Measurements from ENCODE around the gene HS3ST4.

Gene HS3ST4

DNA sequence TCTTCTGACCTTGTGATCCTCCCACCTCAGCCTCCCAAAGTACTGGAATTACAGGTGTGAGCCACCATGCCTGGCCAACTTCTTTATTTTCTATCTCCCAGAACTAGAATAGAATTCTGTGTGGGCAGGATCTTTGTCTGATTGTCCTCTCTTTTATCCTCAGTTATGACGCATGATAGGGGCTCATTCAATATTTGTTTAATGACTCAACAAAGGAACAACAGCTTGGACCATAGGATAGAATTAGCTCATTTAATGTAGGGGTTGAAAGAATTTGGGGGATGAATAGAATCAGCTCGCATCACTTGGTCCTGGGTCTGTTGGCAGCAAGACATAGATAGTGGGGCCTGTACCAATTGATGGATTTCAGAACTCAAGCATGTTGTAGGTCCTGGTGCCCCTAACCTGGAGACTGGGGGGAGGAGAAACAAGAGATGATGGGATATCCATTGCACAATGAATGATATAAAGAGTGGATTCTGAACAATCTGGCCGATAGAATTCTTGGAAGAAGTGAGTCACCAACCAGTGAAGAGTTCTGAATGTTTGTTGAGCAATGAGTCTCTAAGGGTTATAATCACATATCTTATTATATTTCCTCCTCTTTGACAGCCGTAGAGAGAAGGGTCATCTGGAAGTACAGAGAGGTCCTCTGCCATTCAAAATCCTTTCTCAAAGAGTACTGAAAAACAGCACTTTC is 250.2 kb downstream of the HS3ST4 start:
- Histone ChIP-seq H3K4me1 (ENCODE audit: control insufficient read depth, low read depth, low read length) (no peaks in the 10 kb centered on the region), H3K56ac (ENCODE audit: low read length) (no peak overlapping the region), H2AK5ac (ENCODE audit: low read length) (no peak overlapping the region), H3K9ac (ENCODE audit: low read length) (no peak overlapping the region), H3K4me3 (ENCODE audit: low read length) (no peak overlapping the region), H3K79me1 (ENCODE audit: low read length) (no peaks in the 10 kb centered on the region), H3K27me3 (ENCODE audit: insufficient read depth, low read length, poor library complexity) (no peaks in the 10 kb centered on the region), H3K4me2 (ENCODE audit: low read length) (no peak overlapping the region), H3K4ac (ENCODE audit: low read depth, low read length) (no peak overlapping the region), H2BK120ac (ENCODE audit: low read depth, low read length) (no peak overlapping the region), H3K36me3 (ENCODE audit: control insufficient read depth, insufficient read depth, low read length) (no peaks in the 10 kb centered on the region), H4K8ac (ENCODE audit: low read depth, low read length) (no peak overlapping the region), H3K79me2 (ENCODE audit: control insufficient read depth, insufficient read depth, low read length) (no peaks in the 10 kb centered on the region), H2BK15ac (replicated peaks; ENCODE audit: low read depth) (no peak overlapping the region), H3K18ac (ENCODE audit: low read length) (no peak overlapping the region), H3K27ac (ENCODE audit: low read depth, low read length) (no peak overlapping the region), H3K23ac (ENCODE audit: low read length) (no peak overlapping the region), H2BK5ac (ENCODE audit: low read length) (no peak overlapping the region), H4K5ac (ENCODE audit: low read length) (no peak overlapping the region)
- DNase-seq = no peak
- WGBS (ENCODE audit: extremely low coverage, insufficient coverage, low lambda C conversion rate) = no CpG with 5 or more reads among the region's 4 CpGs

DNA sequence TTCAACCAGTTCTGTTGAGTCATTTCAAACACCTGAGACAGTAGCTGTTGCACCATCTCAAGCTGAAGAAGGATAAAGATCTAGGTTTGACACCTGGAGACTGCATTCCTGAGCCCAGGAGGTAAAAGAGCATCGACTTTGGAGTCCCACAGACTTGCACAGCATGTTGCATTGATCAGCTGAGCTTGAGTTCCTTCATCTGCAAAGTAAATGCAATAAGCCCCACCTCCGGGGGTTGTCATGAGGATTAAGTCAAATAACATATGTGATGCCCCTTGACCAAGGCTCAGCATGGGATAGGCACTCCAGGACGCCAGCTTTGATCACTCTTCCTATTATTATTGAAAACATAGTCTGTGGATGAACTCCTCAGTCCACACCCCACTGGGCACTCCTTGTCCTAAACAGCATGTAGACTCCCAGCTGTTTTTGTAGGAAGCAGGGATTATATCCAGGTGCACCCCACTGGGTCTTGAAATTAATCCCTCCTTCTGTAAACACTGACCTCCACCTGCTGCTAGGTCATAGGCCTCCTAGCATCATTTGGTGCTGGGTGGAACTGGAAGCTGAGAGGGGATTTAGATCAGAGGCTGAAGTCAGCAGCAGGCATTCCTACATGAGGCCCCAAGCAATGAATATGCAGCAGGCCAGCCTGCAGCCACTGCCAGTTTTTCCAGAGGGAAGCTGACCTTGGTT is 259.0 kb downstream of the HS3ST4 start:
- Histone ChIP-seq H3K36me3 (ENCODE audit: control insufficient read depth, insufficient read depth, low read length) (no peaks in the 10 kb centered on the region), H3K4me3 (ENCODE audit: low read length) (no peak overlapping the region), H3K23ac (ENCODE audit: low read length) (no peak overlapping the region), H3K18ac (ENCODE audit: low read length) (no peak overlapping the region), H2AK5ac (ENCODE audit: low read length) (no peak overlapping the region), H3K56ac (ENCODE audit: low read length) (no peak overlapping the region), H4K8ac (ENCODE audit: low read depth, low read length) (no peak overlapping the region), H3K4ac (ENCODE audit: low read depth, low read length) (no peak overlapping the region), H2BK5ac (ENCODE audit: low read length) (no peak overlapping the region), H3K27ac (ENCODE audit: low read depth, low read length) (no peak overlapping the region), H3K79me1 (ENCODE audit: low read length) (no peaks in the 10 kb centered on the region), H3K4me2 (ENCODE audit: low read length) (no peak overlapping the region), H3K27me3 (ENCODE audit: insufficient read depth, low read length, poor library complexity) (no peaks in the 10 kb centered on the region), H2BK15ac (replicated peaks; ENCODE audit: low read depth) (no peak overlapping the region), H3K4me1 (ENCODE audit: control insufficient read depth, low read depth, low read length) (peaks cover 4% of the 10 kb centered on the region), H3K79me2 (ENCODE audit: control insufficient read depth, insufficient read depth, low read length) (no peaks in the 10 kb centered on the region), H3K9ac (ENCODE audit: low read length) (no peak overlapping the region), H4K5ac (ENCODE audit: low read length) (no peak overlapping the region), H2BK120ac (ENCODE audit: low read depth, low read length) (no peak overlapping the region)
- WGBS (ENCODE audit: extremely low coverage, insufficient coverage, low lambda C conversion rate) = no CpG with 5 or more reads among the region's 3 CpGs
- peak; percentile 96 for DNase-seq

GRCh38 chr16:25951999-25952398 is 260.2 kb downstream of the HS3ST4 start:
- Histone ChIP-seq H3K27me3 (ENCODE audit: insufficient read depth, low read length, poor library complexity) (no peaks in the 10 kb centered on the region), H3K4me1 (ENCODE audit: control insufficient read depth, low read depth, low read length) (peaks cover 4% of the 10 kb centered on the region)
- WGBS (ENCODE audit: extremely low coverage, insufficient coverage, low lambda C conversion rate) = no CpG with 5 or more reads among the region's 1 CpG

GRCh38 chr16:25952983-25953382 is 261.2 kb downstream of the HS3ST4 start:
- Histone ChIP-seq H3K79me2 (ENCODE audit: control insufficient read depth, insufficient read depth, low read length) (no peaks in the 10 kb centered on the region), H3K27ac (ENCODE audit: low read depth, low read length) (no peak overlapping the region), H3K23ac (ENCODE audit: low read length) (no peak overlapping the region), H3K56ac (ENCODE audit: low read length) (no peak overlapping the region), H2AK5ac (ENCODE audit: low read length) (no peak overlapping the region), H4K8ac (ENCODE audit: low read depth, low read length) (no peak overlapping the region), H3K36me3 (ENCODE audit: control insufficient read depth, insufficient read depth, low read length) (no peaks in the 10 kb centered on the region), H3K27me3 (ENCODE audit: insufficient read depth, low read length, poor library complexity) (no peaks in the 10 kb centered on the region), H3K4ac (ENCODE audit: low read depth, low read length) (no peak overlapping the region), H2BK15ac (replicated peaks; ENCODE audit: low read depth) (no peak overlapping the region), H3K4me1 (ENCODE audit: control insufficient read depth, low read depth, low read length) (peaks cover 4% of the 10 kb centered on the region), H4K5ac (ENCODE audit: low read length) (no peak overlapping the region), H3K4me3 (ENCODE audit: low read length) (no peak overlapping the region), H3K9ac (ENCODE audit: low read length) (no peak overlapping the region), H2BK120ac (ENCODE audit: low read depth, low read length) (no peak overlapping the region), H3K79me1 (ENCODE audit: low read length) (no peaks in the 10 kb centered on the region), H3K4me2 (ENCODE audit: low read length) (no peak overlapping the region), H2BK5ac (ENCODE audit: low read length) (no peak overlapping the region), H3K18ac (ENCODE audit: low read length) (no peak overlapping the region)
- no CpG with 5 or more reads among the region's 3 CpGs for WGBS (ENCODE audit: extremely low coverage, insufficient coverage, low lambda C conversion rate)
- DNase-seq = no peak

More at GRCh38 chr16:25951999-25952398, 260.2 kb downstream of the HS3ST4 start:
- no peak overlapping the region for H4K8ac ChIP-seq (ENCODE audit: low read depth, low read length)
- H2BK15ac ChIP-seq (replicated peaks; ENCODE audit: low read depth) = peak overlapping the region; percentile 88
- no peak overlapping the region for H2BK120ac ChIP-seq (ENCODE audit: low read depth, low read length)
- H3K27ac ChIP-seq (ENCODE audit: low read depth, low read length) = no peak overlapping the region
- no peaks in the 10 kb centered on the region for H3K79me2 ChIP-seq (ENCODE audit: control insufficient read depth, insufficient read depth, low read length)
- H3K9ac ChIP-seq (ENCODE audit: low read length) = no peak overlapping the region
- no peaks in the 10 kb centered on the region for H3K79me1 ChIP-seq (ENCODE audit: low read length)
- DNase-seq = no peak
- peak overlapping the region; percentile 61 for H3K18ac ChIP-seq (ENCODE audit: low read length)
- no peak overlapping the region for H3K23ac ChIP-seq (ENCODE audit: low read length)
- no peak overlapping the region for H3K56ac ChIP-seq (ENCODE audit: low read length)
- no peak overlapping the region for H3K4ac ChIP-seq (ENCODE audit: low read depth, low read length)
- no peaks in the 10 kb centered on the region for H3K36me3 ChIP-seq (ENCODE audit: control insufficient read depth, insufficient read depth, low read length)
- H2BK5ac ChIP-seq (ENCODE audit: low read length) = no peak overlapping the region
- H3K4me2 ChIP-seq (ENCODE audit: low read length) = no peak overlapping the region
- H3K4me3 ChIP-seq (ENCODE audit: low read length) = no peak overlapping the region
- no peak overlapping the region for H2AK5ac ChIP-seq (ENCODE audit: low read length)
- no peak overlapping the region for H4K5ac ChIP-seq (ENCODE audit: low read length)

- WGBS (ENCODE audit: extremely low coverage, insufficient coverage, low lambda C conversion rate) = no CpG with 5 or more reads among the region's 2 CpGs
These were observed 265.9 kb downstream of the HS3ST4 start for GRCh38 chr16:25957707-25958106.

More at GRCh38 chr16:25957707-25958106, 265.9 kb downstream of the HS3ST4 start:
- H3K23ac ChIP-seq (ENCODE audit: low read length) = no peak overlapping the region
- H3K79me2 ChIP-seq (ENCODE audit: control insufficient read depth, insufficient read depth, low read length) = no peaks in the 10 kb centered on the region
- H3K56ac ChIP-seq (ENCODE audit: low read length) = no peak overlapping the region
- H3K27me3 ChIP-seq (ENCODE audit: insufficient read depth, low read length, poor library complexity) = no peaks in the 10 kb centered on the region
- H2BK5ac ChIP-seq (ENCODE audit: low read length) = no peak overlapping the region
- H3K27ac ChIP-seq (ENCODE audit: low read depth, low read length) = no peak overlapping the region
- no peak overlapping the region for H3K4ac ChIP-seq (ENCODE audit: low read depth, low read length)
- no peak overlapping the region for H3K4me3 ChIP-seq (ENCODE audit: low read length)
- no peak overlapping the region for H4K5ac ChIP-seq (ENCODE audit: low read length)
- H3K36me3 ChIP-seq (ENCODE audit: control insufficient read depth, insufficient read depth, low read length) = no peaks in the 10 kb centered on the region
- no peaks in the 10 kb centered on the region for H3K79me1 ChIP-seq (ENCODE audit: low read length)
- H3K9ac ChIP-seq (ENCODE audit: low read length) = no peak overlapping the region
- H4K8ac ChIP-seq (ENCODE audit: low read depth, low read length) = no peak overlapping the region
- H3K18ac ChIP-seq (ENCODE audit: low read length) = no peak overlapping the region
- no peak for DNase-seq
- H2BK15ac ChIP-seq (replicated peaks; ENCODE audit: low read depth) = no peak overlapping the region
- no peak overlapping the region for H3K4me2 ChIP-seq (ENCODE audit: low read length)
- H2AK5ac ChIP-seq (ENCODE audit: low read length) = no peak overlapping the region
- no peaks in the 10 kb centered on the region for H3K4me1 ChIP-seq (ENCODE audit: control insufficient read depth, low read depth, low read length)
- no peak overlapping the region for H2BK120ac ChIP-seq (ENCODE audit: low read depth, low read length)
